ENCODE measurements around the gene UCN2. TPM values are rescaled to one million over a fixed set of nuclear protein-coding genes. Genes with fewer than 3 reads are reported as not detected.

The UCN2 gene
- total and polyA plus RNA-seq, 2 of the 4 experiments (the other 2 are of a cell fraction) = 0.54 to 2.7 TPM

- H2AK5ac ChIP-seq (ENCODE audit: low read depth, low read length) = no peak overlapping the region
- H4K20me1 ChIP-seq (ENCODE audit: insufficient read depth, low read length) = no peaks in the 10 kb centered on the region; the same call in 1 of the 2 replicates
- H2BK15ac ChIP-seq (ENCODE audit: low read depth, low read length) = no peak overlapping the region
- ChIA-PET CTCF (no interaction called here), POLR2A (ENCODE audit: unreplicated experiment) (no interaction called here)
- no peak overlapping the region for H2BK5ac ChIP-seq (ENCODE audit: low read depth, low read length, poor library complexity, severe bottlenecking)
- H4K5ac ChIP-seq (ENCODE audit: low read depth, low read length) = no peak overlapping the region
- no peaks in the 10 kb centered on the region for H3K9me3 ChIP-seq (ENCODE audit: control insufficient read depth, insufficient read depth, low read length)
- peaks cover 49% of the 10 kb centered on the region for H3K36me3 ChIP-seq (ENCODE audit: control insufficient read depth, insufficient read depth, low read length)
- H3K4me2 ChIP-seq (ENCODE audit: low read depth, low read length) = no peak overlapping the region
- BruUV-seq (replicated peaks) = no TSS peak
- no peak overlapping the region for H4K8ac ChIP-seq (ENCODE audit: low read depth in 2 of 2, low read length in 2 of 2)
- no peaks in the 10 kb centered on the region for H3K4me1 ChIP-seq (ENCODE audit: control insufficient read depth, insufficient read depth, low read length)
- H3K18ac ChIP-seq (ENCODE audit: low read depth, low read length) = no peak overlapping the region
- no peak overlapping the region for H4K91ac ChIP-seq (ENCODE audit: insufficient read depth, low read depth, low read length)
- in situ Hi-C loops (cut with MboI; ENCODE audit: low sequenced_read_pairs) (no loop called here), dilution Hi-C loops (cut with HindIII; ENCODE audit: low sequenced_read_pairs, unreplicated experiment) (no loop called here), intact Hi-C loops (cut with micrococcal nuclease) (no loop called here)
- no peak overlapping the region for H2AK9ac ChIP-seq (replicated peaks; ENCODE audit: low read depth, low read length, poor library complexity)
- H3K9me1 ChIP-seq (ENCODE audit: insufficient read depth, low read length) = peaks cover 5% of the 10 kb centered on the region; the same call in 1 of the 2 replicates
- WGBS, 2 experiments (ENCODE audit: extremely low coverage in 2 of 2, insufficient read length in 1 of 2) = 90% methylated on average over 9 of the region's 19 CpGs; no CpG with 5 or more reads in 1 of the 2 experiments
- no peak overlapping the region for H2BK120ac ChIP-seq (ENCODE audit: low read depth, low read length)
- no peak overlapping the region for H3K4me3 ChIP-seq (ENCODE audit: insufficient read depth, low read depth, low read length)
- no peak for ATAC-seq (ENCODE audit: low read depth)
- TF ChIP-seq MXI1 (IDR thresholded peaks at IDR 0.05; ENCODE audit: borderline replicate concordance, low read depth, low read length) (no peak), USF2 (IDR thresholded peaks at IDR 0.05; ENCODE audit: low read depth, low read length) (no peak), NFE2L2 (IDR thresholded peaks at IDR 0.05; ENCODE audit: low read depth, low read length) (no peak), ELK1 (IDR thresholded peaks at IDR 0.05; ENCODE audit: borderline replicate concordance, low read depth, low read length) (no peak), POLR2A (IDR thresholded peaks at IDR 0.05; ENCODE audit: low read depth, low read length) (no peak), CTCF (conservative IDR thresholded peaks at IDR 0.05; ENCODE audit: low read depth, low read length) (no peak)
- peaks cover 0 to 4% of the 10 kb centered on the region in 2 experiments; a peak in 2 of 4 replicates for H3K79me1 ChIP-seq (ENCODE audit: low read depth in 1 of 2, low read length in 2 of 2)
- H3K27me3 ChIP-seq (ENCODE audit: control insufficient read depth, insufficient read depth, low read length) = no peaks in the 10 kb centered on the region
- no peak overlapping the region for H3K9ac ChIP-seq (ENCODE audit: low read depth, low read length)
- no peak overlapping the region for H2AFZ ChIP-seq (replicated peaks; ENCODE audit: low read length, poor library complexity)
- no peak overlapping the region for H3K27ac ChIP-seq (ENCODE audit: insufficient read depth, low read length)
- H3K14ac ChIP-seq (replicated peaks; ENCODE audit: low read depth, low read length) = no peak overlapping the region
- H3K23ac ChIP-seq (ENCODE audit: low read depth, low read length) = no peak overlapping the region
- H3K56ac ChIP-seq (ENCODE audit: extremely low read depth, insufficient read depth, low read length) = no peak overlapping the region
- no peak overlapping the region for H2BK20ac ChIP-seq (ENCODE audit: low read depth, low read length)
- H3K4ac ChIP-seq (ENCODE audit: low read depth, low read length) = no peak overlapping the region
- no peak for DNase-seq
Measured at GRCh38 chr3:48536116-48536515, 27.5 kb downstream of the UCN2 start.
